Islet of Langerhans (tissue), 1 donor: ENCODE measurements around the gene USP36.

ENCODE experiments used
- FAIRE-seq: peaks from one replicate; lab custom pipeline; 2011; peaks lifted over from hg19 to GRCh38; lab: Jason Lieb, UNC

Gene USP36

DNA sequence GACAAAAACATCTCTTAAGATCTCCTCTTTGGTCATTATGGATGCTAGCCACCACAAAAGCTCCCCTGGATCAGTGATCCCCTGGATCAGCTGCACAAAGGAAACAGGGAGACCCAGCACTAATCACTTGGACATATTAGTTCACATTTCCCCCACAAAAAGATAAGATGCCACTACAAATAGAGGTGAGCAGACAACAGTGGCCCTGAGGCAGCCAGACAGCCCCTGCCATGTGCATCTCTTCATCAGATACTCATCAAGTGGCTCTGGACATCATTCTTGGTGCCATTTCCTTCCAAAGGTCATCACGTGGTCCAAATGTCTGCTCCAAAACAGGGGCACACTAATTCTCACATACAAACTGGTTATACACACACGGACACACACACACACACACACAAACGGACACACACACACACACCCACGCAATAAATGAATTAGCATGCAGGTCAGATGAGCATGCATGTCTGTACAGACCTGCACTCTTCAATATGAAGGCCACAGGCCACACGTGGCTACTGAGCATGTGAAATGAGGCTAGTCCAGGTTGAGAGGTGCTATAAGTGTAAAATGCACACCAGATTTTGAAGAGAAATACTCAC is 4.1 kb downstream of the USP36 start:
- no peak for FAIRE-seq

DNA sequence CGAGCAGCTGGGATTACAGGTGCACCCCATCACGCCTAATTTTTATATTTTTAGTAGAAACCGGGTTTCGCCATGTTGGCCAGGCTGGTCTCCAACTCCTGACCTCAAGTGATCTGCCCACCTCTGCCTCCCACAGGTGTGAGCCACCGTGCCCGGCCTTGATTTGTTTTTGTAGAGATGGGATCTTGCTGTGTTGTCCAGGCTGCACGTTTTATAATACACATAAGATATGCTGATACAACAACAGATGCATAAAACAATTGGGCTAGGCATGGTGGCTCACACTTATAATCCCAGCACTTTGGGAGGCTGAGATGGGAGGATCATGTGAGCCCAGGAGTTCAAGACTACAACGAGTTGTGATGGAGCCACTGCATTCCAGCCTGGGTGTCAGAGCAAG is 6.0 kb downstream of the USP36 start:
- no peak for FAIRE-seq

DNA sequence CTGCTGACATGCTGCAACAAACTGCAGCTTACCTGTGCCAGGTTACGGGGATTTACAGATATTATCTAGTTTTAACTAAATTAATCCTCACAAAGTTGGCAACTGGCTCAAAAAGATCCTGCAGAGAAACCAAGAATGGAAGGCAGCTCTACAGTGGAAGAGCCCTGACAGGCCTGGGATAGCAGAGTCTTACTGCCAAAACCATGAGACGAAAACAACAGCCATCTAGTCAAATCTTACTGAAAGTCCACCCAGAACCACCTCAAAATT is 8.1 kb downstream of the USP36 start:
- no peak for FAIRE-seq

DNA sequence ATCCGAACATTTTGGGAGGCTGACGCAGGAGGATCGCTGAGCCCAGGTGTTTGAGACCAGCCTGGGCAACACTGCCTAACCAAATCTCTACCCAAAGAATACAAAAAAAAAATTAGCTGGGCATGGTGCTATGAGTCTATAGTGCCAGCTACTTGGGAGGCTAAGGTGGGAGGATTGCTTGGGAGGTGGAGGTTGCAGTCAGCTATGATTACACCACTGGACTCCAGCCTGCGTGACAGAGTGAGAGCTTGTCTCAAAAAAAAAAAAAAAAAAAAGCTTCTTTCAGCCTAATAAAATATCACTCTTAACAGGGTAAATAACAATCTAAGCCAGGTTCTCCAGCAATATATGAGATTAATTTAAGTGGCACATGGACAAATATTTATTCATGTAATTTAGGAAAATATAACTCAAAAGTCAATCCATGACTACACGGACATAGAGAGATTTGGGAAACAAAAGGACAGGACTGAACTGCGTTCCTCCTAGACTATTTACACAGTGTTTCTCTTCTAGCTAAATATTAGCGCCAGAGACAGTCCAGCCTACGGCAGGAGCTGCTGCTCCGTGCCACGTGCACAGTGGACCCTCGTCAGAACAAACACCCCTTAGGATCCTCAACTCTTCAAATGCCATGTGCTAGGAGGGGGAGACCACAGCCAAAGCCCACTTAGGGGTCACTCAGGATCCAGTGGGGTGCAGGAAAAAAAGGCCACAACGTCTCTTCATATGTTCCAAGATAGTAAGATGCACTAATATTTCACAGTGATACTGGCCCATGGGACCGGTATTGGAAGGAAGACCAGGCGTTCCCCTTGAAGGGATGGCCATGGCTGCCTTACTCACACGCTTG is 8.7 kb downstream of the USP36 start:
- FAIRE-seq = peak; percentile 9

GRCh38 chr17:78829477-78829876 is 11.1 kb downstream of the USP36 start:
- FAIRE-seq = no peak

DNA sequence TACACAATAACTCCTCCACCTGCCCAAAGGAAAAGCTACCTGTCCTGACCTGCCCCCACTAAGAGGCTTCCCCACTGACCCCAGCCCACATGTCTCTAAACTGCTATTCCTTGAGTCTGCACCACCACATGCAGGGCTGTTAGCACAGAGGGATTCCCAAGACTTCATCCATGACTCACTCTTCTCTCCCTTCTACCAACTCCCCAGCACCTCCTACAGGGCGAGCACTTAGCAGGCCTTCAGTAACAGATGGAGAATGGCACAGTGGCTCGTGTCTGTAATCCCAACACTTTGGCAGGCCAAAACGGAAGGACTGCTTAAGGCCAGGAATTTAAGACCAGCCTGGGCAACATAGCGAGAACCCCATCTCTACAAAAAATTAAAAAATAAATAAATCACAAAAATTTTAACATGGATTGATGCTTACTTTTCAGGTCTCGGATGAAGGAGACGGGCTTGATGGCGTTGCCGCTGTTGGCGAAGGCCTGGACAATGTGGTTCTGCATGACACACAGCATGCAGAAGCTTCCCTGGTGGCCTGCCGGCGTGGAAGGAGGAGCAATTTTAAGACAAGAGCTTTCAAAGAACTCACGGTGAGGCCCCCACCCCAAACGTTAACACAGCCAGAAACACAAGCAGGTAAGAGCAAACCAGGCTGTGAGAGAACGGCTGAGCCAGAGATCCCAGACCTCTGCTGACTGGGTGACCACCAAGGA is 12.0 kb downstream of the USP36 start:
- FAIRE-seq = no peak

GRCh38 chr17:78826836-78827509 is 13.6 kb downstream of the USP36 start:
- no peak for FAIRE-seq

DNA sequence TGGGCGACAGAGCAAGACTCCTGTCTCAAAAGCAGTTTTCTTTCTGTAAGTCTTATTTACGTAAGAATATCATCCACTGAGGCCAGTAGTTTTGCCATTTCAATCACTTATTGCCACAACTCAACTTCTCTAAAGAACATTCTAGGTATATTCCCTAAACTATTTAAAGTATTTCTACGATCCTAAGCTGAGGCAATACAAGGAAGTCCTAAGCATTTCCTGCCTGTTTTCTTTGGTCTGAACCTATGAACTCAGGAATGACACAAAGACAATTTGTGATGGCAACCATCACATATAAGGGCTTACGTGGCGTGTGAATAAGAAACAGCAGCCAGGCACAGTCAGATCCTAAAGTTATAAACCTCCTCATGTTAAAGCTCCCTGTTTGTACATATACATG is 14.2 kb downstream of the USP36 start:
- FAIRE-seq = no peak

GRCh38 chr17:78825696-78826095 is 14.9 kb downstream of the USP36 start:
- FAIRE-seq = no peak

DNA sequence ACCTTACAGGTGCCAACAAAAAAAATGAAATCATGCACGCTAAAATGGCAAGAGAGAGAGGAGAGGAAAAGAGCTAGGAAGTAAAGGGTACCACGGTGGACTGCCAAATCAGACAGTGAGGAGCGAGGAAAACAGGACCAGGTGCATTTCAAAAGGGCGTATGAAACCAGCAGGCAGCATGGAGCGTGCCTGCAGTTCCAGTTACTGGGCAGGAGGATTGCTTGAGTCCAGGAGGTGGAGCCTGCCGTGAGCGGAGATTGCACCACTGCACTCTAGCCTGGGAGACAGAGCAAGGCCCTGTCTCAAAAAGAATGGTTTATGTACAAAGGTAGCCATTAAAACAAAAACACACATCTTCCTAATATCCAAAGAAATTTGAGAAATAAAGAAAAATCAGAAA is 16.4 kb downstream of the USP36 start:
- FAIRE-seq = no peak

- FAIRE-seq = no peak
Observed at GRCh38 chr17:78823282-78824046, 17.1 kb downstream of the USP36 start.

- FAIRE-seq = no peak
Observed at GRCh38 chr17:78822552-78822951, 18.1 kb downstream of the USP36 start.

DNA sequence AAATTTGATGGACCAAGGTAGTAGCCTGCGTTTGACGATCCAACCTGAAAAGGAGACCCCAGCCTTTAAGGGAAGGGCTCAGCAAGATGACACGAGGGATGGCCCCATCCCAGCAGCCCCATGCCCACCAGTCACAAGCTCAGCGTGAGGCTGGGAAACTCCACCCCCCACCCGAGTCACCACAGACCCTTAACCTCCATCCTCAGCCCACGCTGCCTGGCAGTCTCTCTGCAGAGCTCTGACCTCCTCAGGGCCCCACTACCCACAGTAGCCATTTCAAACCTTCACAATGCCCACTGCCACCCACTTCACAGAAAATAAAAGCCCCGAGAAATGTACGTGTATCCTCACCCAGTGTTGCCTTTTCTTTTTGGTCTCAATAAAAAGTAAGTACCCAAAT is 18.7 kb downstream of the USP36 start:
- no peak for FAIRE-seq

- no peak for FAIRE-seq
Observed at GRCh38 chr17:78820841-78821240, 19.8 kb downstream of the USP36 start.

DNA sequence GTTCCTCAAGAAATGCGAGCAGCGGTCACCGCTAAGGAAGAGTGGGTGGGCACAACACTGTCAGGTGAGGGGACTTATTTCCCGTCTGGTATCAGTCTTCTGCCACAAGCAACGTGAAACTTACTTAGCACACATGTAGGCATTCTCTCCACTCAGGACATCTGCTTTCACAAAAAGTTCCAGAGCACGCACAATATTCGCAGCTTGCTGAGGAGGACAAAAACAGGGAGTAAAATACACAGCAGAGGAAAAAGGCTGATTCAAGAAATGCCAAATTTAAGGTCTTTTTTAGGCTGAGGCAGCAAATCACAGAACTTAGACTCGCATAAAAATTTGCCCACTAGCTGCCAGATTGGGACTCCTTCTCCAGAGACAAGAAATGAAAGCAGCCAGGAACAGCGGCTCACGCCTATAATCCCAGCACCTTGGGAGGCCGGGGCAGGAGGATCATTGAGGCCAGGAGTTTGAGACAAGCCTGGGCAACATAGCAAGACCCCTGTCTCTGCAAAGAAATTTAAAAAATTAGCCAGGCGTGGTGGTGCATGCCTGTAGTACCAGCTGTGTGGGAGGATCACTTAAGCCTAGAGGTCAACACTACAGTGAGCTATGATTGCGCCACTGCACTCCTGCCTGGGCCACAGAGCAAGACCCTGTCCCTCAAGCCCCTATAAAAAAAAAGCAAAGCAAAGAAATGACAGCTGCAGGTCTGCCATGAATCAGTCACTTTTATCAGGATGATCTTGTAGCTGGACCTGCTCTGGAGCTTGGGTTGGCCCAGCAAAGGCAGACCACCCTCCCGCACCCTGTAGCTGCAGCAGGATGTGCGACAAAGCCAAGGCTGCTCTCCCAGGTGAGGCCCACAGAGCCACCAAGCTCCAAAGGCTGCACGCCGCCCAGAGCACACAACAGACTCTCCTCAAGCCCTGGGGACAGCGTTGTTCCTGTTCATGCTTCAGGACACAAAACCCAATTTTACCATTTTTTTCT is 20.5 kb downstream of the USP36 start:
- FAIRE-seq = no peak

- FAIRE-seq = no peak
Observed at GRCh38 chr17:78819402-78819801, 21.2 kb downstream of the USP36 start.

- FAIRE-seq = no peak
Observed at GRCh38 chr17:78818932-78819331, 21.7 kb downstream of the USP36 start.

DNA sequence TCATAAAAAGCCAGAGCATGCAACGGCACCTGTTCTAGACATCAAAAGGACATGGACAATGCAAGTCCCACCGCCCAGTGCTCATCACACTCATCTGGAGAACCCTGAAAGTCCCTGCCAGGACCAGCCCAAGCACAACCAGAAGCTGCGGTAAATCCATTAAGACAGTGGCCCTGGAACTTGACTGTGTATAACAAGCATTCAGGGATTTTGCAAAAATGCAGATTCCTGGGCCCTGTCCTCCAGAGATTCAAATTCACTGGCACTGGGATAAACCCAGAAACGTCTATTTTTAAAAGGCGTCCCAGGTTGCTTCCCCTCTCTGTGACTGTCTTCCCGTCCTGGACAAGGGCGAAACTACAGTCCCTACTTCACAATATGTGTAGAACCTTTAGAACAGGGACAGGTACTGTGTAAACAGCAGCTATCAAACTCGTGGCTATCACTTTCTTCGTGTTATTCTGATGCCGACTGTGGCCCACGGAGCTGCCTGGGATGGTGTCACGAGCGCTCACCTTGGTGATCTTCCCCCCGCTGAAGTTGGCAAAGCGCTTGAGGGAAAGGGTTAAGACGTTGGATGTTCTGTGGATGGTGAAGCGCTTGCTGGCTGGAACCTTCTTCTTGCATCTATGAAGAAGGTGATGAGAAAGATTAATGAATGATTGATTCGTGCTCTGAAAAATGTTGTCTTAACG is 22.3 kb downstream of the USP36 start:
- no peak for FAIRE-seq

DNA sequence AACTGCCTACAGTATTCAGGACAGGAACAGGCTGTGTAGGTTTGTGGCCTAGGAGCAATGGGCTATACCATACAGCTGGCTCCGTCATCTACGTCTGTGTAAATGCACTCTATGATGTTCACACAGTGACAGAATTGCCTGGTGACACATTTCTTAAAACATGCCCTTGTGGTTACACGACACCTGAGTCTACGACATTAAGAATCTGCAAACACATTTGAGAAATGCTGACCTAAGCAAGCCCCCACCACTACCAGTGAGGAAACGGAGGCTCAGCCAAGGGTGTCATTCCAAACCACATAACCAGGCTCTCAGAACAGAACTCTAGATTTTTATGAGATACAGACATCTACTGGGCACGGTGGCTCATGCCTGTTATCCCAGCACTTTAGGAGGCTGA is 23.5 kb downstream of the USP36 start:
- no peak for FAIRE-seq

GRCh38 chr17:78815696-78816095 is 24.9 kb downstream of the USP36 start:
- no peak for FAIRE-seq
